Glutamatergic neuron (in vitro differentiated cells): ENCODE results near the gene TMPRSS9. TPM values are rescaled to one million over a fixed set of nuclear protein-coding genes. Genes with fewer than 3 reads are reported as not detected.

Source experiments
- DNase-seq: peaks from one replicate; pipeline ENCODE4 v3.0.0; 2022
- H3K27ac Mint-ChIP-seq: one replicate; pipeline ENCODE4 v1.8.0; 2020; ENCODE audit warnings: mild to moderate bottlenecking, mixed read lengths, inconsistent platforms; ENCODE audit not compliant: unreplicated experiment
- H3K27me3 Mint-ChIP-seq: one replicate; pipeline ENCODE4 v1.8.0; 2020; ENCODE audit warnings: mild to moderate bottlenecking, moderate library complexity, mixed read lengths, inconsistent platforms; ENCODE audit not compliant: unreplicated experiment
- H3K36me3 Mint-ChIP-seq: one replicate; pipeline ENCODE4 v1.8.0; 2020; ENCODE audit warnings: mild to moderate bottlenecking, mixed read lengths, inconsistent platforms; ENCODE audit not compliant: unreplicated experiment
- H3K4me1 Mint-ChIP-seq: one replicate; pipeline ENCODE4 v1.8.0; 2020; ENCODE audit warnings: mild to moderate bottlenecking, low read depth, mixed read lengths, inconsistent platforms; ENCODE audit not compliant: unreplicated experiment
- H3K4me3 Mint-ChIP-seq: one replicate; pipeline ENCODE4 v1.8.0; 2020; ENCODE audit warnings: mild to moderate bottlenecking, mixed read lengths, inconsistent platforms; ENCODE audit not compliant: unreplicated experiment
- H3K9me3 Mint-ChIP-seq: one replicate; pipeline ENCODE4 v1.8.0; 2020; ENCODE audit warnings: mild to moderate bottlenecking, moderate library complexity, mixed read lengths, inconsistent platforms; ENCODE audit not compliant: unreplicated experiment
- total RNA-seq: library from RNA; stranded (reverse); fragmentation: NEBNext Ultra II Directional; extraction: Animal tissue kit (Norgen Biotek cat#: 25700); gene quantifications from one replicate; pipeline ENCODE4 v1.2.1, GENCODE V29; 2021; ENCODE audit not compliant: unreplicated experiment
- TF ChIP-seq, protein P1 (sequence below): fragments of 200-600 bp; sonication (generic); IDR thresholded peaks from one replicate; pipeline ENCODE4 v1.5.0; 2021; ENCODE audit not compliant: partially characterized antibody, unreplicated experiment

Gene TMPRSS9
- total RNA-seq, 1 donor from 2014 or later = 0.29 TPM

DNA sequence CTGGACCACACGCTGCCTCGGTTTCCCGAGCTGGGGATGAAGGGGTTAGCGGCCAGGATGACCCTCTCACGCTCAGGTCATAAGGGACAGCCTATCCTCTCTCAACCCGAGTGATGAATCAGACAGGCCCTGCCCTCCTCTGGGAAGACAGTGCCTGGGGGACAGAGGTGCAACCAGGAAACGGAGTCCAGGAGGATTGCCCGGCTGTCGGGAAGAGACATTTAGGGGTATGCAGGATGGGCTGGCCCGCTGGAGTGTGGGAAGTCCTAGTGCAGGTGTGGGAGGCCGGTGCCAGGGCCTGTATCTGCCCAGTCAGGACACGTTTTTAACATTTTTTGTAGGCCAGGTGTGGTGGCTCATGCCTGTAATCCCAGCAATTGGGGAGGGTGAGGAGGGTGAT, 40.0 kb upstream of the TMPRSS9 start:
- Mint-ChIP-seq H3K4me1 (peaks cover 16% of the 10 kb centered on the region), H3K36me3 (peaks cover 2% of the 10 kb centered on the region), H3K4me3 (no peak overlapping the region), H3K9me3 (peaks cover 11% of the 10 kb centered on the region), H3K27ac (no peak overlapping the region), H3K27me3 (peaks cover 10% of the 10 kb centered on the region)
- DNase-seq = no peak
- TF ChIP-seq, protein P1, sequence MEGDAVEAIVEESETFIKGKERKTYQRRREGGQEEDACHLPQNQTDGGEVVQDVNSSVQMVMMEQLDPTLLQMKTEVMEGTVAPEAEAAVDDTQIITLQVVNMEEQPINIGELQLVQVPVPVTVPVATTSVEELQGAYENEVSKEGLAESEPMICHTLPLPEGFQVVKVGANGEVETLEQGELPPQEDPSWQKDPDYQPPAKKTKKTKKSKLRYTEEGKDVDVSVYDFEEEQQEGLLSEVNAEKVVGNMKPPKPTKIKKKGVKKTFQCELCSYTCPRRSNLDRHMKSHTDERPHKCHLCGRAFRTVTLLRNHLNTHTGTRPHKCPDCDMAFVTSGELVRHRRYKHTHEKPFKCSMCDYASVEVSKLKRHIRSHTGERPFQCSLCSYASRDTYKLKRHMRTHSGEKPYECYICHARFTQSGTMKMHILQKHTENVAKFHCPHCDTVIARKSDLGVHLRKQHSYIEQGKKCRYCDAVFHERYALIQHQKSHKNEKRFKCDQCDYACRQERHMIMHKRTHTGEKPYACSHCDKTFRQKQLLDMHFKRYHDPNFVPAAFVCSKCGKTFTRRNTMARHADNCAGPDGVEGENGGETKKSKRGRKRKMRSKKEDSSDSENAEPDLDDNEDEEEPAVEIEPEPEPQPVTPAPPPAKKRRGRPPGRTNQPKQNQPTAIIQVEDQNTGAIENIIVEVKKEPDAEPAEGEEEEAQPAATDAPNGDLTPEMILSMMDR = no peak

DNA sequence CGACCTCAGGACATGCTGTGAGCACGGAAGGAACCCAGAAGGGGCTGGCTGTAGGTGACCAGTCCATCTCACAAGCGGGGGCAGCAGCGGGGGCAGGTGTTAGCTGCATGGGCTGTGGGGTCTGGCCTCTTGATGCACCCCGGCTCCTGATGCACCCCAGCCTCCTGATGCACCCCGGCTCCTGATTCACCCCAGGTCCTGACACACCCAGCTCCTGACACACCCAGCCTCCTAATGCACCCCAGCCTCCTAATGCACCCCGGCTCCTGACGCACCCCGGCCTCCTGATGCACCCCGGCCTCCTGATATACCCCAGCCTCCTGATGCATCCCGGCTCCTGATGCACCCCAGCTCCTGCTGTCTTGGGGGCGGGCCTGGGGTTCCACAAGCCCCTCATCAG, 39.1 kb upstream of the TMPRSS9 start:
- no peak for DNase-seq
- H3K27ac Mint-ChIP-seq = no peak overlapping the region
- TF ChIP-seq, protein P1 = no peak
- H3K4me3 Mint-ChIP-seq = no peak overlapping the region
- H3K4me1 Mint-ChIP-seq = peaks cover 22% of the 10 kb centered on the region
- H3K27me3 Mint-ChIP-seq = peaks cover 11% of the 10 kb centered on the region
- peaks cover 13% of the 10 kb centered on the region for H3K9me3 Mint-ChIP-seq
- H3K36me3 Mint-ChIP-seq = no peaks in the 10 kb centered on the region

DNA sequence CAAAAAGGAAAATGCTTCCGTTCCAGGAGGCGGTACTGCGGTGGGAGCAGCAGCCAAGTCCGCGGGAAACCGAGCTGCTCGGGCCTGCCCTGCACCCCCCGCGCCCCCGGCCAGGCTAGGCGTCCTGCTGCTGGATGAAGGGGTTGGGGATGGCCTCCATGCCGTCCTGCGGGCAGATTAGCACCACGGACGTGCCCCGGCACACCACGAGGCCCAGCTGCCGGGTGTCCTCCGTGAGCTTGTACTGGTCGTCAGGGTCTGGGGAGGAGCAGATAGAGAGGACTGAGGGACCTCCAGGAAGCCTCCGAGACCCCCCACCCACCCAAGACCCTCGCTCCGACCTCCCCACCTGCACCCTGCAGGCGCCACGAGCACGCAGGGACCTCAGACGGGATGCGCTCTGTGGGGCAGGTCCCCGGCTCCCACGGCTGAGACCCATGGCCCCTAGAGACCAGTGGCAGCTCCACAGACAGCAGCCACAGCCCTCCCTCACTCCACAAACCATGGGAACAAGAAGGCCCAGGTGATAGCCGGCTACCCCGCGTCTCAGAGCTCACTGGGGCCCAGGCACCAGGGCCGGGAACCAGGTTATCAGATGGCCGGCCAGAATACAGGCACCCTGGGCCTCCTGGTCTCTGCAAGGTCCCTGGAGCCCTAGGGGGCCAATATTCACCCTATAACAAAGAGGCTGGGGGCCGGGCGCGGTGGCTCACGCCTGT, 38.3 kb upstream of the TMPRSS9 start:
- peaks cover 13% of the 10 kb centered on the region for H3K9me3 Mint-ChIP-seq
- H3K27ac Mint-ChIP-seq = no peak overlapping the region
- H3K4me3 Mint-ChIP-seq = no peak overlapping the region
- H3K4me1 Mint-ChIP-seq = peaks cover 26% of the 10 kb centered on the region
- no peak for DNase-seq
- H3K36me3 Mint-ChIP-seq = no peaks in the 10 kb centered on the region
- peaks cover 13% of the 10 kb centered on the region for H3K27me3 Mint-ChIP-seq
- TF ChIP-seq, protein P1 = no peak

DNA sequence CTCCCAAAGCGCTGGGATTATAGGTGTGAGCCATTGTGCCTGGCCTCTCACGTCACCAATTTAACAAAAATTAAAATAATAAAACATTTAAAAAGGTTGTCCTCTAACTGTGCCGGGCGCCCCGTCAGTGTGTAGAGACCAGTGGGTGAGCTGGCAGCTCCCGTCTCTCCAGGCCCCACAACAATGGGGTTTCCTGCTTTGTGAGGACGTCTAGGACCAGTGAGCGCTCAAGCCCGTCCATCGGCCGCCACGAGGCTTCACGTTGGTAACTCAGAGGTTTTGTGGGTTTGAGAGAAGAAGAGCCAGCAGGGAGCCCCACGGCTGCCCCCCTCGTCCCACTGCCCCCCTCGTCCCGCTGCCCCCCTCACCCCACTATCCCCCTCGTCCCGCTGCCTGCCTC, 36.4 kb upstream of the TMPRSS9 start:
- peak; percentile 20 for DNase-seq
- H3K4me1 Mint-ChIP-seq = peaks cover 26% of the 10 kb centered on the region
- peaks cover 25% of the 10 kb centered on the region for H3K9me3 Mint-ChIP-seq
- TF ChIP-seq, protein P1 = no peak
- peak overlapping the region; percentile 98 for H3K27ac Mint-ChIP-seq
- H3K36me3 Mint-ChIP-seq = no peaks in the 10 kb centered on the region
- H3K27me3 Mint-ChIP-seq = peaks cover 17% of the 10 kb centered on the region
- H3K4me3 Mint-ChIP-seq = no peak overlapping the region

DNA sequence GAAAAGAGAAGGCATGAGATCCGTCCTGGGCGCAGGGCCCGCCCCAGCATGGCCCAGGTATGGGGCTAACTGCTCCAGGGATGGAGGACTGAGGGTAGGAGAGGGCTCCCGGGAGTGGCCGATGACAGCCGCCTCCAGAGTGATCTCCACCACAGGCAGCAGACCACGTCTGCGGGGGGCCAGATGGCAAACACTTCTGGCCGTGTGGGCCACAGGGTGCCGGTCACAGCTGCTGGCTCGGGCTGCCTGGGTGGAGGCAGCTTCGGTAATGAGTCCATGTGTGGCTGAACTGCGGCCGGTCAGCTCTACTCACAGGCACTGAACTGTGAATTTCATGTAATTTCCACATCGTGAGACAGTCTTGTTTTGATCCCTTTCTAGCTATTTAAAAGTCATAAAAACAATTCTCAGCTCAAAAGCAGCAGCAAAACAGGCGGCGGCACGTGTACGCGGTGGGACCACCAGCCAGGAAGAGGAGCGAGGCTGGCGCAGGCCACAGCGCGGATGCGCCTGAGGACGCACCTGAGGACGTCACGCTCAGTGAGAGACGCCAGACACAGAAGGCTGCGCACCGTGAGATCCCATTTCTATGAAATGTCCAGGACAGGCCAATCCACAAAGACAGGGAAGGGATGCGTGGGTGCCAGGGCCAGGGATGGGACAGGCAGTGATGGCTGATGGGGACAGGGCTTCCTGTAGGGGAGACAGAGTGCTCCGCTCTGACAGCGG, 35.7 kb upstream of the TMPRSS9 start:
- peaks cover 20% of the 10 kb centered on the region for H3K27me3 Mint-ChIP-seq
- TF ChIP-seq, protein P1 = no peak
- no peaks in the 10 kb centered on the region for H3K36me3 Mint-ChIP-seq
- H3K9me3 Mint-ChIP-seq = peaks cover 30% of the 10 kb centered on the region
- H3K4me3 Mint-ChIP-seq = peak overlapping the region; percentile 78
- peak overlapping the region; percentile 98 for H3K27ac Mint-ChIP-seq
- peak; percentile 75 for DNase-seq
- H3K4me1 Mint-ChIP-seq = peaks cover 29% of the 10 kb centered on the region
